DMS 273 treated with DMSO at 0.1 percent for 48 hours (cell line): ENCODE data around the gene NUDT22.
A peak's percentile ranks its signal among the peaks of the same experiment; 100 is the strongest.

Experiments used
- DNase-seq: peaks from one replicate; lab custom pipeline; 2025; lab: John Stamatoyannopoulos, UW

The NUDT22 gene

DNA sequence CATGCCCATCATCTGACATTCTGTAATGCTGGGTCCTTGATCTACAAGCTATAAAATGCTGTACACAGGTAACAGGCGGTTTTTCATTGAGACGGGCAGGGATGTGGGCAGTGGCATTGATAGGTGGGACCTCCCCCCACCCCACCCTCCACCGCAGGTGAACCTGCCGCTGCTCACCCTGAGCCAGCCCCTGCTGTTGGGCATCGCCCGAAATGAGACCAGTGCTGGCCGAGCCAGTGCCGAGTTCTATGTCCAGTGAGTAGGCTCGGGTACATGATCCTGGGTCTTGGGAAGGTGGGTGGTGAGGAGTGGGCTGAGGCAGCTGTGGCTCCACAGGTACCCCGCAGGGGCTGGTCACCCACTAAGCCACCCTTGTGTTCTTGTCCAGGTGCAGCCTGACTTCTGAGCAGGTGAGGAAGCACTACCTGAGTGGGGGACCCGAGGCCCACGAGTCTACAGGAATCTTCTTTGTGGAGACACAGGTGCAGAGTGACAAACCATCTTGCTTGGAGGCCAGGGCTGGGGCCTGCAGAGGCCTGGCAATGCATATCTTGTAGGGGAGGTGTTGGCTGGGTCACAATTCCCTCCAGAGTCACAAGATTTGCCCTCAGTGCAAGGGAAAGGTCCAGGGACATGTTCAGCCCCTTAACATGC is 3.1 kb downstream of the NUDT22 start:
- no peak for DNase-seq

DNA sequence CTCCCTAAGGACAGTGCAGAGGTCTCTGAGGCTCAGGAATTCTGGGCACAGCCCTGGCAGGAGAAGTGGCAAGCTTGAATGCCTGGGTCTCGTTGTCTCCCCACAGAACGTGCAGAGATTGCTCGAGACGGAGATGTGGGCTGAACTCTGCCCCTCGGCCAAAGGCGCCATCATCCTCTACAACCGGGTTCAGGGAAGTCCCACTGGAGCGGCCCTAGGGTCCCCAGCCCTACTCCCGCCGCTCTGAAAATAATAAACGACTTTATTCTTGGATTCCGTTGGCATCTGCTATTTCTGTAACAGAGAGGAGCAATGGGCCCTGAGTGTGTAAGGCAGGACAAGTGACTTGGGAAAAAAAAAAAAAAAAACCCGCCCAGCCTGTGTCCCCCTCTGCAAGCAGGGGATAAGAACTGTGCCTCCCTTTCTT is 3.7 kb downstream of the NUDT22 start:
- no peak for DNase-seq

- peak; percentile 45 for DNase-seq
These were observed 4.3 kb downstream of the NUDT22 start, which contains the start of gene DNAJC4 for GRCh38 chr11:64230171-64230984. TSS of gene DNAJC4 (plus strand) at chr11:64230548. CDS start at chr11:64230855, 307 bp downstream.

GRCh38 chr11:64230985-64231365 is 4.9 kb downstream of the NUDT22 start:
- DNase-seq: no peak

DNA sequence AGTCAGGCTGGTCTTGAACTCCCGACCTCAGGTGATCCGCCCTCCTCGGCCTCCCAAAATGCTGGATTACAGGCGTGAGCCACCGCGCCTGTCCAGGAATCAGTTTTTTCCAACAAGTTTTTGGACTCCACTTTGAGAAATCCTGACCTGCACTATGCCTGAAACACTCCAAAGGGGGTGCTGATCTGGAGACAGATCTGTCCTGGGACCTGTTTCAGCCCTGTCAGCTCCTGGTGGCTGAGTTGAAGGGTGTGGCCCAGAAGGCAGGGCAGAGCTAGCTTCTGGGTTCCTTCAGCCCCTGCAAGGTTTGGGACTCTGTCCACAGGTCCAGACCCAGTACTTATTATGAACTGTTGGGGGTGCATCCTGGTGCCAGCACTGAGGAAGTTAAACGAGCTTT is 5.5 kb downstream of the NUDT22 start:
- no peak for DNase-seq

- DNase-seq: no peak
These were observed 6.3 kb downstream of the NUDT22 start for GRCh38 chr11:64232182-64232966.

GRCh38 chr11:64232967-64233315 is 6.9 kb downstream of the NUDT22 start:
- no peak for DNase-seq

- no peak for DNase-seq
These were observed 8.0 kb downstream of the NUDT22 start, which contains the start of gene VEGFB for GRCh38 chr11:64233913-64234586. TSS of gene VEGFB (plus strand) at chr11:64234584. CDS start at chr11:64234834, 250 bp downstream.

DNA sequence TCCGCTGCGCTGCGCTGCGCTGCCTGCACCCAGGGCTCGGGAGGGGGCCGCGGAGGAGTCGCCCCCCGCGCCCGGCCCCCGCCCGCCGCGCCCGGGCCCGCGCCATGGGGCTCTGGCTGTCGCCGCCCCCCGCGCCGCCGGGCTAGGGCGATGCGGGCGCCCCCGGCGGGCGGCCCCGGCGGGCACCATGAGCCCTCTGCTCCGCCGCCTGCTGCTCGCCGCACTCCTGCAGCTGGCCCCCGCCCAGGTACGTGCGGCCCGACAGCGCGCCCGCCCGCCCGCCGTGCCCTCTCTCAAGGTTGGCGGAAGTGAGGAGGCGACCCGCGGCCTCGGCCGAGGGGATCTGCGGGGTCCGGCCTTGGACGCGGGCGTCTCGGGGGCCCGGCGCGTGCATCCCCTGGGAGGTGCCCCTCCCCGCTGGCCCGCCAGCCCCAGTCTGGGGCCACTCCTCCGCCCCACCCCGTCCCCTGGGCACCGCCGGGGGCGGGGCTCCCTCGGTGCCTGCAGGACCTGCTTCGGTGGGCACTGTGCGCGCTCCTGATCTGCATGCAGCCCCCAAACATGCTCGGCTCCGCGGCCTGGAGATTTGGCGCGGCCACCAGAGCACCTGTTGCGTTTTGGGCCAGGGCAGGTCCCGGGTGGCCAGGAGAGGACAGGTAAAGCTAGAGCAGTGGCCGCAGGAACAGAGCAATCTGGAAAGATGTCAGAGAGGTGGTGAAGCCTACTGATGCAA is 8.7 kb downstream of the NUDT22 start:
- DNase-seq: no peak

GRCh38 chr11:64235437-64236161 is 9.5 kb downstream of the NUDT22 start:
- no peak for DNase-seq

DNA sequence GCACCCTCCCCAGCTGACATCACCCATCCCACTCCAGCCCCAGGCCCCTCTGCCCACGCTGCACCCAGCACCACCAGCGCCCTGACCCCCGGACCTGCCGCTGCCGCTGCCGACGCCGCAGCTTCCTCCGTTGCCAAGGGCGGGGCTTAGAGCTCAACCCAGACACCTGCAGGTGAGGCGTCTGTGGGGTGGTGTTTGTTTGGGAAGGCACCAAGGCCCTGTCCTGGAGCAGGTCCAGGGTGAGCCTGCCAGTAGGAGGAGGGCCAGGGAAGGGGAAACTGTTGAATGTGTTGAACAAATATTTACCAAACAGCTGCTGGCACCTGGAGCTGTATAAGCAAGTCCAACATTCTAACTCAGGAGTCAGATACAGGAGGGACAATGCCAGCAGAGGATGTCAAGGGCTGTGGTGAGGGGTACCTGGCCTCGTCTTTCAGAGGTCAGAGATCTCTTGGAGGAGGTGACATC is 11.4 kb downstream of the NUDT22 start:
- no peak for DNase-seq

GRCh38 chr11:64238076-64238475 is 12.0 kb downstream of the NUDT22 start:
- no peak for DNase-seq

- DNase-seq: no peak
These were observed 12.9 kb downstream of the NUDT22 start for GRCh38 chr11:64238999-64239398.

GRCh38 chr11:64239662-64240434 is 13.8 kb downstream of the NUDT22 start:
- DNase-seq: no peak

- peak; percentile 75 for DNase-seq
These were observed 14.6 kb downstream of the NUDT22 start, which contains the start of gene FKBP2 for GRCh38 chr11:64240435-64241240. TSS of gene FKBP2 (plus strand) at chr11:64241095. CDS start at chr11:64242388, 1,293 bp downstream.

DNA sequence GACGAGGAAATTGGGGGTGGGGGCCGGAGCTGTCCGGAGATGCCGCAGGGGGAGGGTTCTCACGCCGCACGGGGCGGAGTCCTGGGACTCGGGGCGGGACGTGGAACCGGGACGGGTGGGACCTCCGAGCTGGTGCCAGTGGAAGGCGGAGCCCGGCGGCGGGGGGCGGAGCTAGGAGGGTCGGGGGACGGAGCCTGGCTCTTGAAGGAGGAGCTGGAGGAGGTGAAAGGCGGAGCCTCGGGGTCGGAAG is 15.1 kb downstream of the NUDT22 start:
- no peak for DNase-seq

GRCh38 chr11:64241491-64242374 is 15.7 kb downstream of the NUDT22 start:
- peak; percentile 80 for DNase-seq

- DNase-seq: no peak
These were observed 17.3 kb downstream of the NUDT22 start for GRCh38 chr11:64243236-64243854.
